Measurements from ENCODE around the gene KNL1. TPM values are rescaled to one million over a fixed set of nuclear protein-coding genes. Genes with fewer than 3 reads are reported as not detected.
"Not testable (repeated sequence)": the region's sequence is repeated elsewhere in the genome, so short reads cannot be mapped to it uniquely, and the experiment has no call there.

The KNL1 gene
- total RNA-seq, 1 donor from 2014 or later, result 21.4 TPM

- H3K36me3 Mint-ChIP-seq, result no peaks in the 10 kb centered on the region
- no peaks in the 10 kb centered on the region for H3K9me3 Mint-ChIP-seq
- no peak overlapping the region for H3K27ac Mint-ChIP-seq
- H3K4me1 Mint-ChIP-seq (ENCODE audit: unreplicated experiment), result no peaks in the 10 kb centered on the region
- no peak for DNase-seq (ENCODE audit: extremely low spot score, unreplicated experiment)
- no peak overlapping the region for H3K4me3 Mint-ChIP-seq
- H3K27me3 Mint-ChIP-seq, result no peaks in the 10 kb centered on the region
- TF ChIP-seq CTCF (conservative IDR thresholded peaks at IDR 0.05), result no peak
Measured at GRCh38 chr15:40647523-40647922, 53.5 kb downstream of the KNL1 start.

- Mint-ChIP-seq H3K27ac (no peak overlapping the region), H3K4me1 (ENCODE audit: unreplicated experiment) (no peaks in the 10 kb centered on the region), H3K27me3 (no peaks in the 10 kb centered on the region), H3K4me3 (no peak overlapping the region), H3K36me3 (peaks cover 6% of the 10 kb centered on the region), H3K9me3 (no peaks in the 10 kb centered on the region)
- no peak for DNase-seq (ENCODE audit: extremely low spot score, unreplicated experiment)
- no peak for TF ChIP-seq CTCF (conservative IDR thresholded peaks at IDR 0.05)
Measured at GRCh38 chr15:40650479-40650878, 56.4 kb downstream of the KNL1 start.

GRCh38 chr15:40660686-40661085, 66.6 kb downstream of the KNL1 start:
- no peaks in the 10 kb centered on the region for H3K4me1 Mint-ChIP-seq (ENCODE audit: unreplicated experiment)
- H3K9me3 Mint-ChIP-seq, result no peaks in the 10 kb centered on the region
- peaks cover 4% of the 10 kb centered on the region for H3K36me3 Mint-ChIP-seq
- no peak overlapping the region for H3K27ac Mint-ChIP-seq
- no peaks in the 10 kb centered on the region for H3K27me3 Mint-ChIP-seq
- H3K4me3 Mint-ChIP-seq, result no peak overlapping the region
- no peak for TF ChIP-seq CTCF (conservative IDR thresholded peaks at IDR 0.05)
- peak; percentile 13 for DNase-seq (ENCODE audit: extremely low spot score, unreplicated experiment)

GRCh38 chr15:40664909-40665308, 70.9 kb downstream of the KNL1 start:
- H3K27me3 Mint-ChIP-seq, result no peaks in the 10 kb centered on the region
- no peak for DNase-seq (ENCODE audit: extremely low spot score, unreplicated experiment)
- TF ChIP-seq CTCF (conservative IDR thresholded peaks at IDR 0.05), result no peak
- H3K4me3 Mint-ChIP-seq, result no peak overlapping the region
- H3K27ac Mint-ChIP-seq, result no peak overlapping the region
- no peaks in the 10 kb centered on the region for H3K4me1 Mint-ChIP-seq (ENCODE audit: unreplicated experiment)
- no peaks in the 10 kb centered on the region for H3K9me3 Mint-ChIP-seq
- peaks cover 4% of the 10 kb centered on the region for H3K36me3 Mint-ChIP-seq

GRCh38 chr15:40676290-40676689, 82.2 kb downstream of the KNL1 start:
- not testable (repeated sequence) for DNase-seq (ENCODE audit: extremely low spot score, unreplicated experiment); H3K36me3 Mint-ChIP-seq; H3K27me3 Mint-ChIP-seq; H3K9me3 Mint-ChIP-seq; H3K27ac Mint-ChIP-seq; H3K4me3 Mint-ChIP-seq; H3K4me1 Mint-ChIP-seq (ENCODE audit: unreplicated experiment)

GRCh38 chr15:40676906-40677305, 82.9 kb downstream of the KNL1 start:
- H3K9me3 Mint-ChIP-seq; H3K4me1 Mint-ChIP-seq (ENCODE audit: unreplicated experiment); H3K36me3 Mint-ChIP-seq; H3K27me3 Mint-ChIP-seq; H3K4me3 Mint-ChIP-seq; DNase-seq (ENCODE audit: extremely low spot score, unreplicated experiment); H3K27ac Mint-ChIP-seq: not testable (repeated sequence)

- Mint-ChIP-seq H3K36me3 (no peaks in the 10 kb centered on the region), H3K4me1 (ENCODE audit: unreplicated experiment) (peaks cover 7% of the 10 kb centered on the region), H3K27me3 (no peaks in the 10 kb centered on the region), H3K4me3 (no peak overlapping the region), H3K27ac (no peak overlapping the region), H3K9me3 (no peaks in the 10 kb centered on the region)
- no peak for DNase-seq (ENCODE audit: extremely low spot score, unreplicated experiment)
- no peak for TF ChIP-seq CTCF (conservative IDR thresholded peaks at IDR 0.05)
Measured at GRCh38 chr15:40680151-40680550, 86.1 kb downstream of the KNL1 start.

GRCh38 chr15:40680959-40681358, 86.9 kb downstream of the KNL1 start:
- H3K27ac Mint-ChIP-seq; H3K36me3 Mint-ChIP-seq; H3K4me3 Mint-ChIP-seq; H3K4me1 Mint-ChIP-seq (ENCODE audit: unreplicated experiment); DNase-seq (ENCODE audit: extremely low spot score, unreplicated experiment); H3K9me3 Mint-ChIP-seq; H3K27me3 Mint-ChIP-seq: not testable (repeated sequence)
